H1 (cell line): ENCODE measurements around the gene FIGNL2.

Experiments used
- CTCF ChIP-seq, 3 experiments: IDR thresholded peaks; 1 replicate in 2 of 3; 2 replicates in 1 of 3; pipeline versions ENCODE4 v1.5.1 to v1.6.1; 2011; ENCODE audit warnings: low read length in 3 of 3, mild to moderate bottlenecking in 3 of 3, inconsistent platforms in 2 of 3, low read depth in 1 of 3, moderate library complexity in 1 of 3; ENCODE audit not compliant: insufficient read depth in 1 of 3; ENCODE audit errors: control extremely low read depth in 1 of 3
- JUND ChIP-seq: IDR thresholded peaks from 2 replicates; pipeline ENCODE4 v1.6.1; 2011; ENCODE audit warnings: mild to moderate bottlenecking, improper control_type of control experiment, low read length

- TF ChIP-seq JUND (no peak), CTCF (IDR thresholded peaks at IDR 0.05; ENCODE audit: control extremely low read depth in 1 of 3, insufficient read depth in 1 of 3, low read depth in 1 of 3, low read length in 3 of 3) (no peak)
Measured at GRCh38 chr12:51890511-51891171, 42.1 kb upstream of the FIGNL2 start.
